Measurements from ENCODE around the gene NCAPD3. TPM values are rescaled to one million over a fixed set of nuclear protein-coding genes. Genes with fewer than 3 reads are reported as not detected.

The NCAPD3 gene
- total RNA-seq, 1 donor from 2014 or later = 25.4 TPM

- Mint-ChIP-seq H3K36me3 (peaks cover 62% of the 10 kb centered on the region), H3K4me3 (no peak overlapping the region), H3K27ac (no peak overlapping the region), H3K27me3 (ENCODE audit: low read depth) (no peaks in the 10 kb centered on the region), H3K9me3 (peaks cover 27% of the 10 kb centered on the region), H3K4me1 (no peaks in the 10 kb centered on the region)
- DNase-seq (ENCODE audit: low spot score in 2 of 2, unreplicated experiment in 2 of 2) = no peak
- no peak for TF ChIP-seq CTCF (IDR thresholded peaks at IDR 0.05; ENCODE audit: unreplicated experiment)
Measured at GRCh38 chr11:134144744-134145143, 79.0 kb downstream of the NCAPD3 start.

- Mint-ChIP-seq H3K9me3 (peaks cover 27% of the 10 kb centered on the region), H3K36me3 (peaks cover 56% of the 10 kb centered on the region), H3K4me3 (no peak overlapping the region), H3K4me1 (no peaks in the 10 kb centered on the region), H3K27ac (no peak overlapping the region), H3K27me3 (ENCODE audit: low read depth) (no peaks in the 10 kb centered on the region)
- no peak for TF ChIP-seq CTCF (IDR thresholded peaks at IDR 0.05; ENCODE audit: unreplicated experiment)
- no peak for DNase-seq (ENCODE audit: low spot score in 2 of 2, unreplicated experiment in 2 of 2)
Measured at GRCh38 chr11:134143801-134144200, 80.0 kb downstream of the NCAPD3 start.

- Mint-ChIP-seq H3K27ac (no peak overlapping the region), H3K9me3 (peaks cover 27% of the 10 kb centered on the region), H3K4me3 (no peak overlapping the region), H3K4me1 (no peaks in the 10 kb centered on the region), H3K27me3 (ENCODE audit: low read depth) (no peaks in the 10 kb centered on the region), H3K36me3 (peaks cover 51% of the 10 kb centered on the region)
- TF ChIP-seq CTCF (IDR thresholded peaks at IDR 0.05; ENCODE audit: unreplicated experiment) = no peak
- DNase-seq (ENCODE audit: low spot score in 2 of 2, unreplicated experiment in 2 of 2) = no peak
Measured at GRCh38 chr11:134142536-134142935, 81.2 kb downstream of the NCAPD3 start.

- H3K27ac Mint-ChIP-seq = no peak overlapping the region
- H3K4me3 Mint-ChIP-seq = no peak overlapping the region
- no peak for DNase-seq (ENCODE audit: low spot score in 2 of 2, unreplicated experiment in 2 of 2)
- peaks cover 47% of the 10 kb centered on the region for H3K36me3 Mint-ChIP-seq
- TF ChIP-seq CTCF (IDR thresholded peaks at IDR 0.05; ENCODE audit: unreplicated experiment) = no peak
- H3K4me1 Mint-ChIP-seq = no peaks in the 10 kb centered on the region
- H3K27me3 Mint-ChIP-seq (ENCODE audit: low read depth) = no peaks in the 10 kb centered on the region
- peaks cover 34% of the 10 kb centered on the region for H3K9me3 Mint-ChIP-seq
Measured at GRCh38 chr11:134140961-134141490, 82.7 kb downstream of the NCAPD3 start.

- Mint-ChIP-seq H3K36me3 (peaks cover 39% of the 10 kb centered on the region), H3K27me3 (ENCODE audit: low read depth) (no peaks in the 10 kb centered on the region), H3K4me3 (no peak overlapping the region), H3K27ac (no peak overlapping the region), H3K4me1 (no peaks in the 10 kb centered on the region), H3K9me3 (peaks cover 36% of the 10 kb centered on the region)
- TF ChIP-seq CTCF (IDR thresholded peaks at IDR 0.05; ENCODE audit: unreplicated experiment) = peak; percentile 66
- DNase-seq (ENCODE audit: low spot score in 2 of 2, unreplicated experiment in 2 of 2) = no peak
Measured at GRCh38 chr11:134139873-134140331, 83.9 kb downstream of the NCAPD3 start.
